K562 (cell line): ENCODE data around the gene UNC13A. TPM values are rescaled to one million over a fixed set of nuclear protein-coding genes. Genes with fewer than 3 reads are reported as not detected.
A peak's percentile ranks its signal among the peaks of the same experiment; 100 is the strongest.

Experiments
- ATF7 ChIP-seq: fragments of 450-650 bp; IDR thresholded peaks from 2 replicates; pipeline ENCODE4 v1.7.1; 2014; ENCODE audit warnings: mild to moderate bottlenecking, moderate library complexity
- EGR1 ChIP-seq: fragments of 450-650 bp; conservative IDR thresholded peaks from 2 replicates; pipeline ENCODE4 v1.6.1; 2017; ENCODE audit warnings: mild to moderate bottlenecking
- MGA ChIP-seq: fragments of 450-650 bp; IDR thresholded peaks from 2 replicates; pipeline ENCODE4 v1.6.1; 2016; ENCODE audit warnings: mild to moderate bottlenecking, moderate library complexity
- NR2C2 ChIP-seq, 2 experiments: fragments of 200-800 bp in 1 of 2; sonication (Bioruptor generic) in 1 of 2; sonication (generic) in 1 of 2; formaldehyde crosslinking in 1 of 2; IDR thresholded peaks; 2 replicates each; pipeline versions ENCODE4 v1.6.1 to v1.8.0; 2016 to 2022; ENCODE audit warnings: mild to moderate bottlenecking in 1 of 2, missing compliant biosample characterization in 1 of 2, missing genetic modification characterization in 1 of 2, missing genetic modification reagents in 1 of 2
- NRF1 ChIP-seq, 2 experiments: fragments of 450-650 bp; IDR thresholded peaks in 1 of 2; conservative IDR thresholded peaks in 1 of 2; 2 replicates each; pipeline ENCODE4 v1.6.1; 2014; ENCODE audit warnings: mild to moderate bottlenecking in 2 of 2
- POLR2AphosphoS5 ChIP-seq: IDR thresholded peaks from 2 replicates; pipeline ENCODE4 v1.6.1; 2011; ENCODE audit warnings: mild to moderate bottlenecking, low read depth, low read length, moderate library complexity; ENCODE audit not compliant: control insufficient read depth, insufficient read depth
- STAT6 ChIP-seq: sonication (generic); formaldehyde crosslinking; IDR thresholded peaks from 2 replicates; pipeline ENCODE4 v1.8.1; 2023; ENCODE audit warnings: mild to moderate bottlenecking, missing genetic modification reagents
- TEAD4 ChIP-seq, 2 experiments: sonication (generic) in 1 of 2; formaldehyde crosslinking in 1 of 2; IDR thresholded peaks; 2 replicates each; pipeline versions ENCODE4 v1.6.1 to v1.8.0; 2012 to 2022; ENCODE audit warnings: borderline replicate concordance in 1 of 2, inconsistent platforms in 1 of 2, low read length in 1 of 2, mild to moderate bottlenecking in 1 of 2, missing genetic modification reagents in 1 of 2
- ZNF217 ChIP-seq: sonication (generic); formaldehyde crosslinking; IDR thresholded peaks from 2 replicates; pipeline ENCODE4 v1.8.0; 2022; ENCODE audit warnings: mild to moderate bottlenecking, missing genetic modification reagents
- ZNF512 ChIP-seq: IDR thresholded peaks from 2 replicates; pipeline ENCODE4 v1.6.1; 2016; ENCODE audit warnings: missing genetic modification characterization, missing compliant biosample characterization
- ZNF830 ChIP-seq: fragments of 250-450 bp; sonication (Bioruptor Pico); IDR thresholded peaks from 2 replicates; pipeline ENCODE4 v1.5.0; 2021; ENCODE audit warnings: mild to moderate bottlenecking
- polyA plus RNA-seq, 8 experiments: library from polyadenylated mRNA; depleted of rRNA in 4 of 8; stranded (reverse) in 5 of 8; unstranded in 3 of 8; fragments of >200 nt; fragmentation: Nextera tagmentation in 2 of 8; fragmentation: Illumina TruSeq in 1 of 8; extraction: Ambion mirVana in 2 of 8; extraction: Trizol in 1 of 8; gene quantifications; 2 replicates each; pipeline versions ENCODE4 v1.2.1 to v1.2.3, GENCODE V29; 2011 to 2014; ENCODE audit warnings: inconsistent platforms in 1 of 8, missing spikeins in 1 of 8
- total RNA-seq, 7 experiments: library from RNA; depleted of rRNA in 6 of 7; stranded (reverse); fragments of >200 nt in 6 of 7; fragmentation: Illumina TruSeq in 2 of 7; extraction: Trizol in 2 of 7; gene quantifications; 2 replicates each; pipeline versions ENCODE4 v1.2.1 to v1.2.3, GENCODE V29; 2011 to 2021; ENCODE audit warnings: low replicate concordance in 1 of 7

Gene UNC13A
- total and polyA plus RNA-seq, 9 of the 15 experiments (the other 6 are each of a cell fraction or from before 2014, with no cell fraction given), result 0.03 to 1.0 (median 0.25) TPM

GRCh38 chr19:17579661-17580244 is 108.4 kb downstream of the UNC13A start (continued):
- TF ChIP-seq MGA (no peak), ZNF217 (no peak), ZNF830 (CRISPR knock-in tag) (no peak), ZNF512 (no peak), NRF1 (conservative IDR thresholded peaks at IDR 0.05 in 1 of 2, IDR thresholded peaks at IDR 0.05 in 1 of 2) (peak; percentile 62 to 75), TEAD4 (IDR thresholded peaks at IDR 0.05; ENCODE audit: low read length) (no peak), TEAD4 (CRISPR knock-in tag; IDR thresholded peaks at IDR 0.05; ENCODE audit: borderline replicate concordance) (no peak), EGR1 (peak; percentile 60), STAT6 (0 out of 2 replicates have a peak, but pooled peaks have one; percentile 73), NR2C2 (CRISPR knock-in tag; IDR thresholded peaks at IDR 0.05) (no peak), NR2C2 (tag; IDR thresholded peaks at IDR 0.05) (no peak), POLR2AphosphoS5 (peak; percentile 36; the same call in 1 of the 2 replicates), ATF7 (peak; percentile 80)
